ENCODE measurements around the gene KCNJ11.

DNA sequence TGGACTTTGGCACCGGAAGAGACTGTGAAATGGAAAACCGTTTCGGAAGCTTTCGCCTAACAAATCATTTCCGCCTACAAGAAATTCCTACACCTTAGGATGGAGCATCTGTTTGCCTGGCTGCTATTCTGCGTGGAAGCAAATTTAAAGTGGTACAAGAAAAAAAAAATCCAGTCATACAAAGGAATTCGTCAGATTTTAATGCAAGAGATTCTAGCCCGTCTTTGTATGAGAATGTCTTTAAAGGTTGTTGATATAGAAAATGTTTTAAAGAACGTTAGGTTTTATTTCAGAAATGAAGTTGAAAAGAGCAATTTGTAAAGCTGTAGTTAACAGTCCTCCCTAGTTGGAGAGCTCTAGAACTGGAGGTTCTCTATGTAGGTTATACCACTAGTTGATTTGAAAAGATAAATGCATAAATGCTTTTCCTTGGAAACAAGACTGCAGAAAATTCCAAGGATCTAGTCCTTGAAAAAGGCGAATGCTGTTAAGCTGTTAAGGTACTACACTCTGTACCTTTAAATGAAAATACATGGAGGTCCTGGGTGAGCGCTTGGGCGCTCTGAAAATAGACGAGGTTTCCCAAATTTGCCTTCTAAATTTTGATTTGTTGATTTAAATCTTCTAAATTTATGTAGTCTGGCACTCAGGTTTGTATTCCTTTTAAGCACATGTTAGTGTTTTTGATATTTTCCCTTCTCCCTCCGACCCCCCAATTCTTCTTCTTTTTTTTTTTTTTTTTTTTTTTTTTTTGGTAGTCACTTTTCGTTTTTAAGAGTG lies 34.4 kb downstream of the KCNJ11 start:
- TF ChIP-seq, protein P1, sequence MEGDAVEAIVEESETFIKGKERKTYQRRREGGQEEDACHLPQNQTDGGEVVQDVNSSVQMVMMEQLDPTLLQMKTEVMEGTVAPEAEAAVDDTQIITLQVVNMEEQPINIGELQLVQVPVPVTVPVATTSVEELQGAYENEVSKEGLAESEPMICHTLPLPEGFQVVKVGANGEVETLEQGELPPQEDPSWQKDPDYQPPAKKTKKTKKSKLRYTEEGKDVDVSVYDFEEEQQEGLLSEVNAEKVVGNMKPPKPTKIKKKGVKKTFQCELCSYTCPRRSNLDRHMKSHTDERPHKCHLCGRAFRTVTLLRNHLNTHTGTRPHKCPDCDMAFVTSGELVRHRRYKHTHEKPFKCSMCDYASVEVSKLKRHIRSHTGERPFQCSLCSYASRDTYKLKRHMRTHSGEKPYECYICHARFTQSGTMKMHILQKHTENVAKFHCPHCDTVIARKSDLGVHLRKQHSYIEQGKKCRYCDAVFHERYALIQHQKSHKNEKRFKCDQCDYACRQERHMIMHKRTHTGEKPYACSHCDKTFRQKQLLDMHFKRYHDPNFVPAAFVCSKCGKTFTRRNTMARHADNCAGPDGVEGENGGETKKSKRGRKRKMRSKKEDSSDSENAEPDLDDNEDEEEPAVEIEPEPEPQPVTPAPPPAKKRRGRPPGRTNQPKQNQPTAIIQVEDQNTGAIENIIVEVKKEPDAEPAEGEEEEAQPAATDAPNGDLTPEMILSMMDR (IDR thresholded peaks at IDR 0.05; ENCODE audit: poor library complexity): no peak
- no peak for TF ChIP-seq EZH2 (IDR thresholded peaks at IDR 0.05; ENCODE audit: borderline replicate concordance)
- TF ChIP-seq EZH2phosphoT487 (IDR thresholded peaks at IDR 0.05; ENCODE audit: low read depth, severe bottlenecking, unreplicated experiment): no peak
